Fibroblast of the aortic adventitia (primary cell): Measurements from ENCODE around the gene ZNF497. TPM values are rescaled to one million over a fixed set of nuclear protein-coding genes. Genes with fewer than 3 reads are reported as not detected.

Experiments
- DNase-seq: peaks from one replicate; pipeline ENCODE4 v3.0.0-alpha.2; 2010; ENCODE audit warnings: low read depth
- H3K4me3 ChIP-seq: 2 replicates; pipeline ENCODE4 v1.5.1; 2011; ENCODE audit warnings: low read depth, mild to moderate bottlenecking, control low read depth, low read length, moderate library complexity
- CTCF ChIP-seq: IDR thresholded peaks from 2 replicates; pipeline ENCODE4 v1.5.1; 2011; ENCODE audit warnings: mild to moderate bottlenecking, low read length, control low read depth, inconsistent platforms; ENCODE audit not compliant: insufficient read depth
- total RNA-seq: library from RNA; depleted of rRNA; stranded (reverse); fragments of >200 nt; gene quantifications from 2 replicates; pipeline ENCODE4 v1.2.3, GENCODE V29; 2012; ENCODE audit warnings: low replicate concordance

Gene ZNF497
- total RNA-seq, 1 donor: 1.1 TPM

- DNase-seq: no peak
- no peak overlapping the region for H3K4me3 ChIP-seq
- TF ChIP-seq CTCF: no peak
These were observed 8.7 kb downstream of the ZNF497 start for GRCh38 chr19:58353717-58354477.

GRCh38 chr19:58352760-58353671 lies 9.5 kb downstream of the ZNF497 start, which contains the start of gene A1BG:
Gene A1BG (minus strand): TSS chr19:58353492. CDS start chr19:58353437, 55 bp downstream.
- DNase-seq: no peak
- H3K4me3 ChIP-seq: no peak within 1 kb of the TSS
- no peak for TF ChIP-seq CTCF

- no peak for TF ChIP-seq CTCF
- no peak for DNase-seq
- no peak overlapping the region for H3K4me3 ChIP-seq
These were observed 10.4 kb downstream of the ZNF497 start for GRCh38 chr19:58351990-58352755.

GRCh38 chr19:58351558-58351878 lies 11.0 kb downstream of the ZNF497 start:
- DNase-seq: no peak
- TF ChIP-seq CTCF: no peak

GRCh38 chr19:58350871-58351557 lies 11.5 kb downstream of the ZNF497 start:
- no peak for TF ChIP-seq CTCF
- no peak overlapping the region for H3K4me3 ChIP-seq
- no peak for DNase-seq

More at GRCh38 chr19:58351558-58351878, 11.0 kb downstream of the ZNF497 start:
- no peak overlapping the region for H3K4me3 ChIP-seq
